CD14-positive monocyte (primary cell): Measurements from ENCODE around the gene RNF181. TPM values are rescaled to one million over a fixed set of nuclear protein-coding genes. Genes with fewer than 3 reads are reported as not detected.

Experiments
- DNase-seq, 3 donors: peaks; one replicate each; pipeline ENCODE4 v3.0.0-alpha.2; 2011 to 2022
- H2AFZ ChIP-seq: 2 replicates; pipeline ENCODE4 v1.6.0; 2012; ENCODE audit warnings: mild to moderate bottlenecking, low read depth, low read length, inconsistent platforms; ENCODE audit not compliant: insufficient read depth, poor library complexity, severe bottlenecking
- H3K27ac ChIP-seq, 2 donors: 1 replicate in 1 of 2; 2 replicates in 1 of 2; pipeline ENCODE4 v1.5.1; 2012 to 2013; ENCODE audit warnings: low read length in 2 of 2, control low read depth in 1 of 2, inconsistent platforms in 1 of 2, low read depth in 1 of 2, mild to moderate bottlenecking in 1 of 2
- H3K27me3 ChIP-seq, 2 donors: one replicate each; pipeline versions ENCODE4 v1.6.0 to v1.6.1; 2011 to 2013; ENCODE audit warnings: low read length in 2 of 2; ENCODE audit not compliant: control insufficient read depth in 2 of 2, insufficient read depth in 2 of 2
- H3K36me3 ChIP-seq, 2 donors: replicated peaks in 1 of 2; 1 replicate in 1 of 2; 2 replicates in 1 of 2; pipeline versions ENCODE4 v1.5.1 to v1.6.1; 2012 to 2013; ENCODE audit warnings: low read length in 2 of 2, control low read depth in 1 of 2, inconsistent platforms in 1 of 2, mild to moderate bottlenecking in 1 of 2; ENCODE audit not compliant: insufficient read depth in 2 of 2, control insufficient read depth in 1 of 2
- H3K4me1 ChIP-seq, 2 donors: 1 replicate in 1 of 2; 2 replicates in 1 of 2; pipeline versions ENCODE4 v1.5.1 to v1.6.1; 2012 to 2013; ENCODE audit warnings: low read length in 2 of 2, control low read depth in 1 of 2, inconsistent platforms in 1 of 2, mild to moderate bottlenecking in 1 of 2, moderate library complexity in 1 of 2; ENCODE audit not compliant: insufficient read depth in 2 of 2, control insufficient read depth in 1 of 2
- H3K4me2 ChIP-seq: replicated peaks from 2 replicates; pipeline ENCODE3; 2012; ENCODE audit warnings: low read length, moderate library complexity, mild to moderate bottlenecking; ENCODE audit not compliant: poor library complexity, severe bottlenecking; ENCODE audit errors: extremely low read depth
- H3K4me3 ChIP-seq, 3 experiments: fragments of 200-600 bp in 1 of 3; sonication (generic) in 1 of 3; replicated peaks in 1 of 3; 1 replicate in 2 of 3; 2 replicates in 1 of 3; pipeline ENCODE4 v1.5.1; 2011 to 2013; ENCODE audit warnings: low read length in 3 of 3, mild to moderate bottlenecking in 3 of 3, control low read depth in 2 of 3, low read depth in 2 of 3, inconsistent platforms in 1 of 3, moderate library complexity in 1 of 3
- H3K79me2 ChIP-seq: 2 replicates; pipeline ENCODE4 v1.6.0; 2012; ENCODE audit warnings: mild to moderate bottlenecking, control low read depth, inconsistent platforms, low read length, moderate library complexity; ENCODE audit not compliant: insufficient read depth
- H3K9ac ChIP-seq: 2 replicates; pipeline ENCODE4 v1.6.0; 2017; ENCODE audit warnings: low read length, mild to moderate bottlenecking; ENCODE audit not compliant: insufficient read depth, poor library complexity, severe bottlenecking
- H3K9me3 ChIP-seq, 2 donors: replicated peaks in 1 of 2; 1 replicate in 1 of 2; 2 replicates in 1 of 2; pipeline versions ENCODE4 v1.5.1 to v1.6.1; 2012 to 2013; ENCODE audit warnings: low read length in 2 of 2, control low read depth in 1 of 2; ENCODE audit not compliant: control insufficient read depth in 1 of 2, insufficient read depth in 1 of 2
- H4K20me1 ChIP-seq: 2 replicates; pipeline ENCODE4 v1.6.0; 2012; ENCODE audit warnings: mild to moderate bottlenecking, low read length, control low read depth, moderate library complexity; ENCODE audit not compliant: insufficient read depth
- H3K27ac Mint-ChIP-seq, 7 donors: one replicate each; pipeline ENCODE4 v1.8.0; 2020; ENCODE audit warnings: mild to moderate bottlenecking in 7 of 7, mixed read lengths in 7 of 7, moderate library complexity in 6 of 7, inconsistent platforms in 2 of 7
- H3K27me3 Mint-ChIP-seq, 3 donors: one replicate each; pipeline ENCODE4 v1.8.0; 2021 to 2022; ENCODE audit warnings: low read depth in 3 of 3, mild to moderate bottlenecking in 3 of 3, mixed read lengths in 3 of 3, moderate library complexity in 3 of 3, inconsistent platforms in 1 of 3
- H3K36me3 Mint-ChIP-seq, 2 donors: one replicate each; pipeline ENCODE4 v1.8.0; 2020; ENCODE audit warnings: mixed read lengths in 2 of 2, inconsistent platforms in 1 of 2, mild to moderate bottlenecking in 1 of 2
- H3K4me1 Mint-ChIP-seq: one replicate; pipeline ENCODE4 v1.8.0; 2020; ENCODE audit warnings: mild to moderate bottlenecking, mixed read lengths
- H3K4me3 Mint-ChIP-seq, 2 donors: one replicate each; pipeline ENCODE4 v1.8.0; 2020; ENCODE audit warnings: mild to moderate bottlenecking in 2 of 2, mixed read lengths in 2 of 2, moderate library complexity in 1 of 2
- H3K9me3 Mint-ChIP-seq, 7 donors: one replicate each; pipeline ENCODE4 v1.8.0; 2020 to 2022; ENCODE audit warnings: mixed read lengths in 7 of 7, mild to moderate bottlenecking in 6 of 7, moderate library complexity in 6 of 7, inconsistent platforms in 2 of 7
- WGBS: methylation state at CpG from one replicate; pipeline ENCODE4 v1.1.5; 2013; ENCODE audit warnings: missing lambda C conversion rate; ENCODE audit not compliant: insufficient coverage; 5-methylcytosine and 5-hydroxymethylcytosine counted together
- intact Hi-C, 2 donors: fragments of 100-400 bp; cut with micrococcal nuclease; formaldehyde crosslinking; loops; one replicate each; pipeline versions ENCODE4 v1.15.0 to v1.15.1; 2023
- polyA plus RNA-seq, 3 donors: library from polyadenylated mRNA; depleted of rRNA in 1 of 3; unstranded in 2 of 3; stranded (reverse) in 1 of 3; fragments of 300-500 nt in 2 of 3; fragments of >200 nt in 1 of 3; fragmentation: Illumina TruSeq in 2 of 3; gene quantifications; 1 replicate in 2 of 3; 2 replicates in 1 of 3; pipeline ENCODE4 v1.2.3, GENCODE V29; 2012 to 2021
- TF ChIP-seq, protein P1 (sequence below): fragments of 200-600 bp; IDR thresholded peaks from one replicate; pipeline ENCODE4 v1.8.0; 2022; ENCODE audit warnings: antibody characterized with exemption, mild to moderate bottlenecking

The RNF181 gene
- polyA plus RNA-seq, 3 donors: 254 to 475 (median 382) TPM

DNA sequence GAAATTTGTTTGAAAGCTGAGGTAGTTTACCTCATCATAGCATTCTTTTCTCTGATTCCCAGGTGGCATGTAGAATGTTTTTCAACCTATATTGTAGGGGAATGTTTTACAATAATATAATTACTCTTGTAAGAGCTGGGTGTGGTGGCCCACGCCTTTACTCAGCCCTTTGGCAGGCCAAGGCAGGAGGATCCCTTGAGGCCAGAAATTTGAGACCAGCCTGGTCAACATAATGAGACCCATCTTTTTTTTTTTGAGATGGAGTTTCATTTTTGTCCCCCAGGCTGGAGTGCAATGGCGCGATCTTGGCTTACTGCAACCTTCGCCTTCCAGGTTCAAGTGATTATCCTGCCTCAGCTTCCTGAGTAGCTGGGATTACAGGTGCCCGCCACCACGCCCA lies 24.1 kb downstream of the RNF181 start:
- Mint-ChIP-seq H3K27ac (no peak overlapping the region), H3K9me3 (no peaks in the 10 kb centered on the region), H3K4me3 (no peak overlapping the region), H3K36me3 (peaks cover 39 to 61% of the 10 kb centered on the region in 2 donors), H3K27me3 (peaks cover 0 to 2% (median 0%) of the 10 kb centered on the region in 3 donors), H3K4me1 (peaks cover 16% of the 10 kb centered on the region)
- H3K36me3 ChIP-seq: peaks cover 50 to 60% of the 10 kb centered on the region in 2 donors
- WGBS: 94% methylated on average over 6 of the region's 6 CpGs
- peaks cover 17 to 21% of the 10 kb centered on the region in 2 donors for H3K4me1 ChIP-seq
- H3K9ac ChIP-seq: no peak overlapping the region
- DNase-seq: no peak
- H3K27ac ChIP-seq: no peak overlapping the region
- intact Hi-C loops: loop anchor here (10.0 kb wide), 2 partner anchors 205 to 485 kb away; partner anchors contain the start of genes POLR1A (in 2 of the 2), PTCD3 (in 2 of the 2), CAPG (in 1 of the 2) and SH2D6 (in 1 of the 2)
- no peaks in the 10 kb centered on the region for H3K27me3 ChIP-seq
- peaks cover 51% of the 10 kb centered on the region for H4K20me1 ChIP-seq
- no peak overlapping the region for H3K4me2 ChIP-seq
- H3K79me2 ChIP-seq: peaks cover 64% of the 10 kb centered on the region
- H2AFZ ChIP-seq: no peak overlapping the region
- no peaks in the 10 kb centered on the region for H3K9me3 ChIP-seq
- H3K4me3 ChIP-seq: no peak overlapping the region
- TF ChIP-seq, protein P1, sequence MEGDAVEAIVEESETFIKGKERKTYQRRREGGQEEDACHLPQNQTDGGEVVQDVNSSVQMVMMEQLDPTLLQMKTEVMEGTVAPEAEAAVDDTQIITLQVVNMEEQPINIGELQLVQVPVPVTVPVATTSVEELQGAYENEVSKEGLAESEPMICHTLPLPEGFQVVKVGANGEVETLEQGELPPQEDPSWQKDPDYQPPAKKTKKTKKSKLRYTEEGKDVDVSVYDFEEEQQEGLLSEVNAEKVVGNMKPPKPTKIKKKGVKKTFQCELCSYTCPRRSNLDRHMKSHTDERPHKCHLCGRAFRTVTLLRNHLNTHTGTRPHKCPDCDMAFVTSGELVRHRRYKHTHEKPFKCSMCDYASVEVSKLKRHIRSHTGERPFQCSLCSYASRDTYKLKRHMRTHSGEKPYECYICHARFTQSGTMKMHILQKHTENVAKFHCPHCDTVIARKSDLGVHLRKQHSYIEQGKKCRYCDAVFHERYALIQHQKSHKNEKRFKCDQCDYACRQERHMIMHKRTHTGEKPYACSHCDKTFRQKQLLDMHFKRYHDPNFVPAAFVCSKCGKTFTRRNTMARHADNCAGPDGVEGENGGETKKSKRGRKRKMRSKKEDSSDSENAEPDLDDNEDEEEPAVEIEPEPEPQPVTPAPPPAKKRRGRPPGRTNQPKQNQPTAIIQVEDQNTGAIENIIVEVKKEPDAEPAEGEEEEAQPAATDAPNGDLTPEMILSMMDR: no peak

DNA sequence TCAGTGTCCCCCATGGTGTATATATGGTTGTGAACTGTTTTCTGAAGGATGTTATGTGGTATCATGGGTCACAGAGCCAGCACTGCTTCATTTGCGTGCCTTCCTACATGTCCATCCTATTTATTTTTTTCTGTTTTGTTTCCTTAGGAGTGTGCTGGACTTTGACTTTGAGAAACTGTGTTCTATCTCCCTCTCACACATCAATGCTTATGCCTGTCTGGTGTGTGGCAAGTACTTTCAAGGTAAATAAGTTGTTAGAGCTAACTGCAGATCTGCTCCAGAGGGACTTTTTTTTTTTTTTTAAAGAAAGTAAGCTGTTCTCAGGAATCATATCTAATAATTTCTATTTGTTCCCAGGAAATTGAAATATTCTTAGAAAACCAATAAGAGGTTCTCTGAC lies 25.8 kb downstream of the RNF181 start:
- Histone ChIP-seq H3K27ac (no peak overlapping the region), H3K4me1 (peaks cover 11 to 15% of the 10 kb centered on the region in 2 donors), H3K4me3 (no peak overlapping the region), H3K79me2 (peaks cover 59% of the 10 kb centered on the region), H3K9ac (no peak overlapping the region), H3K4me2 (no peak overlapping the region), H4K20me1 (peaks cover 54% of the 10 kb centered on the region), H3K9me3 (no peaks in the 10 kb centered on the region), H3K27me3 (no peaks in the 10 kb centered on the region), H2AFZ (no peak overlapping the region), H3K36me3 (peaks cover 67 to 77% of the 10 kb centered on the region in 2 donors)
- intact Hi-C loops: no loop called here
- no CpG with 5 or more reads among the region's 1 CpG for WGBS
- H3K27ac Mint-ChIP-seq: peak overlapping the region in 2 of 7 donors; percentile 18 to 33
- H3K27me3 Mint-ChIP-seq: peaks cover 0 to 2% (median 0%) of the 10 kb centered on the region in 3 donors
- H3K4me3 Mint-ChIP-seq: no peak overlapping the region
- no peaks in the 10 kb centered on the region for H3K9me3 Mint-ChIP-seq
- no peak for DNase-seq
- peaks cover 55 to 79% of the 10 kb centered on the region in 2 donors for H3K36me3 Mint-ChIP-seq
- TF ChIP-seq, protein P1: no peak
- H3K4me1 Mint-ChIP-seq: peaks cover 12% of the 10 kb centered on the region
